WTC11 (cell line): Measurements from ENCODE around the gene SLU7. TPM values are rescaled to one million over a fixed set of nuclear protein-coding genes. Genes with fewer than 3 reads are reported as not detected.
"Not testable (repeated sequence)": the region's sequence is repeated elsewhere in the genome, so short reads cannot be mapped to it uniquely, and the experiment has no call there.

Experiments
- ATAC-seq: fragments of 200-7000 bp; cut with Tn5 transposase; 2 replicates; pipeline ENCODE4 v1.10.0; 2021; ENCODE audit warnings: mild to moderate bottlenecking, moderate library complexity
- CTCF ChIA-PET: fragments of 300-600 bp; sonication (Branson Sonifier 250); formaldehyde crosslinking; loops from one replicate; lab custom pipeline; 2021; ENCODE audit warnings: antibody characterized with exemption; lab: Charles Lee
- POLR2A ChIA-PET: fragments of 350-600 bp; sonication (Branson Sonifier 250); formaldehyde crosslinking; loops from one replicate; lab custom pipeline; 2021; ENCODE audit warnings: antibody characterized with exemption; lab: Charles Lee
- DNase-seq: peaks from one replicate; pipeline ENCODE4 v3.0.0; 2021; ENCODE audit warnings: low spot score
- H3K27ac Mint-ChIP-seq: 2 replicates; pipeline ENCODE4 v1.8.0; 2021; ENCODE audit warnings: mixed read lengths
- H3K27me3 Mint-ChIP-seq: 2 replicates; pipeline ENCODE4 v1.8.0; 2021; ENCODE audit warnings: low read depth, mild to moderate bottlenecking, moderate library complexity, mixed read lengths
- H3K36me3 Mint-ChIP-seq: 2 replicates; pipeline ENCODE4 v1.8.0; 2021; ENCODE audit warnings: mixed read lengths
- H3K4me1 Mint-ChIP-seq: 2 replicates; pipeline ENCODE4 v1.8.0; 2022; ENCODE audit warnings: mixed read lengths
- H3K4me3 Mint-ChIP-seq: 2 replicates; pipeline ENCODE4 v1.8.0; 2021; ENCODE audit warnings: mild to moderate bottlenecking, moderate library complexity, mixed read lengths
- H3K9me3 Mint-ChIP-seq: 2 replicates; pipeline ENCODE4 v1.8.0; 2021; ENCODE audit warnings: mixed read lengths
- GRHL2 ChIP-seq: fragments of 250-450 bp; sonication (Bioruptor Pico); IDR thresholded peaks from 2 replicates; pipeline ENCODE4 v1.8.0; 2022; ENCODE audit warnings: mild to moderate bottlenecking, moderate library complexity; ENCODE audit not compliant: insufficient replicate concordance, severe bottlenecking
- GTF2I ChIP-seq: fragments of 250-450 bp; sonication (Bioruptor Pico); conservative IDR thresholded peaks from 2 replicates; pipeline ENCODE4 v1.4.0; 2021; ENCODE audit warnings: mild to moderate bottlenecking
- MYBL2 ChIP-seq: sonication (generic); formaldehyde crosslinking; IDR thresholded peaks from 2 replicates; pipeline ENCODE4 v1.8.1; 2023; ENCODE audit warnings: mild to moderate bottlenecking, moderate library complexity, missing genetic modification reagents
- NR3C1 ChIP-seq: sonication (generic); formaldehyde crosslinking; conservative IDR thresholded peaks from 2 replicates; pipeline ENCODE4 v1.8.1; 2023; ENCODE audit warnings: low read depth, mild to moderate bottlenecking, missing genetic modification reagents
- RORB ChIP-seq: fragments of 250-450 bp; sonication (Bioruptor Pico); IDR thresholded peaks from 2 replicates; pipeline ENCODE4 v1.9.0; 2021; ENCODE audit warnings: mild to moderate bottlenecking
- SP1 ChIP-seq: sonication (generic); formaldehyde crosslinking; conservative IDR thresholded peaks from 2 replicates; pipeline ENCODE4 v1.8.1; 2022; ENCODE audit warnings: missing genetic modification reagents
- ZNF121 ChIP-seq: sonication (generic); formaldehyde crosslinking; IDR thresholded peaks from 2 replicates; pipeline ENCODE4 v1.8.0; 2023; ENCODE audit warnings: missing genetic modification reagents
- ZNF138 ChIP-seq: sonication (generic); formaldehyde crosslinking; conservative IDR thresholded peaks from 2 replicates; pipeline ENCODE4 v1.8.1; 2022; ENCODE audit warnings: mild to moderate bottlenecking, moderate library complexity, missing genetic modification reagents
- ZNF219 ChIP-seq: sonication (generic); formaldehyde crosslinking; IDR thresholded peaks from 2 replicates; pipeline ENCODE4 v1.8.0; 2023; ENCODE audit warnings: missing genetic modification reagents, mild to moderate bottlenecking, borderline replicate concordance
- ZNF263 ChIP-seq: sonication (generic); formaldehyde crosslinking; IDR thresholded peaks from 2 replicates; pipeline ENCODE4 v1.8.1; 2022; ENCODE audit warnings: low read depth, mild to moderate bottlenecking, moderate library complexity, missing genetic modification reagents
- ZNF396 ChIP-seq: fragments of 250-450 bp; sonication (Bioruptor Pico); IDR thresholded peaks from 2 replicates; pipeline ENCODE4 v1.8.0; 2021; ENCODE audit warnings: mild to moderate bottlenecking, moderate library complexity, borderline replicate concordance
- ZNF671 ChIP-seq: fragments of 250-450 bp; sonication (Bioruptor Pico); IDR thresholded peaks from 2 replicates; pipeline ENCODE4 v1.8.0; 2021; ENCODE audit warnings: mild to moderate bottlenecking
- total RNA-seq: library from RNA; stranded (reverse); gene quantifications from 3 replicates; pipeline ENCODE4 v1.2.3, GENCODE V29; 2021
- TF ChIP-seq, protein P1 (sequence below): sonication (generic); formaldehyde crosslinking; conservative IDR thresholded peaks from 2 replicates; pipeline ENCODE4 v1.8.1; 2023; ENCODE audit warnings: mild to moderate bottlenecking, low read depth, missing genetic modification reagents, moderate library complexity
- TF ChIP-seq, protein P2 (sequence below): sonication (generic); formaldehyde crosslinking; conservative IDR thresholded peaks from 2 replicates; pipeline ENCODE4 v1.8.1; 2022; ENCODE audit warnings: mild to moderate bottlenecking, missing genetic modification reagents
- TF ChIP-seq, protein P3 (sequence below): sonication (generic); formaldehyde crosslinking; IDR thresholded peaks from 2 replicates; pipeline ENCODE4 v1.8.0; 2023; ENCODE audit warnings: mild to moderate bottlenecking, missing genetic modification reagents
- TF ChIP-seq, protein P4 (sequence below): fragments of 250-450 bp; sonication (Bioruptor Pico); IDR thresholded peaks from 2 replicates; pipeline ENCODE4 v1.9.0; 2021; ENCODE audit warnings: mild to moderate bottlenecking
- TF ChIP-seq, protein P5 (sequence below): fragments of 250-450 bp; sonication (Bioruptor Pico); conservative IDR thresholded peaks from 2 replicates; pipeline ENCODE4 v1.9.0; 2021; ENCODE audit warnings: mild to moderate bottlenecking
- TF ChIP-seq, protein P6 (sequence below): sonication (generic); formaldehyde crosslinking; IDR thresholded peaks from 2 replicates; pipeline ENCODE4 v1.8.1; 2022; ENCODE audit warnings: low read depth, mild to moderate bottlenecking, moderate library complexity, missing genetic modification reagents, borderline replicate concordance

The SLU7 gene
- total RNA-seq, 1 experiment from 2014 or later, result 32.5 TPM

DNA sequence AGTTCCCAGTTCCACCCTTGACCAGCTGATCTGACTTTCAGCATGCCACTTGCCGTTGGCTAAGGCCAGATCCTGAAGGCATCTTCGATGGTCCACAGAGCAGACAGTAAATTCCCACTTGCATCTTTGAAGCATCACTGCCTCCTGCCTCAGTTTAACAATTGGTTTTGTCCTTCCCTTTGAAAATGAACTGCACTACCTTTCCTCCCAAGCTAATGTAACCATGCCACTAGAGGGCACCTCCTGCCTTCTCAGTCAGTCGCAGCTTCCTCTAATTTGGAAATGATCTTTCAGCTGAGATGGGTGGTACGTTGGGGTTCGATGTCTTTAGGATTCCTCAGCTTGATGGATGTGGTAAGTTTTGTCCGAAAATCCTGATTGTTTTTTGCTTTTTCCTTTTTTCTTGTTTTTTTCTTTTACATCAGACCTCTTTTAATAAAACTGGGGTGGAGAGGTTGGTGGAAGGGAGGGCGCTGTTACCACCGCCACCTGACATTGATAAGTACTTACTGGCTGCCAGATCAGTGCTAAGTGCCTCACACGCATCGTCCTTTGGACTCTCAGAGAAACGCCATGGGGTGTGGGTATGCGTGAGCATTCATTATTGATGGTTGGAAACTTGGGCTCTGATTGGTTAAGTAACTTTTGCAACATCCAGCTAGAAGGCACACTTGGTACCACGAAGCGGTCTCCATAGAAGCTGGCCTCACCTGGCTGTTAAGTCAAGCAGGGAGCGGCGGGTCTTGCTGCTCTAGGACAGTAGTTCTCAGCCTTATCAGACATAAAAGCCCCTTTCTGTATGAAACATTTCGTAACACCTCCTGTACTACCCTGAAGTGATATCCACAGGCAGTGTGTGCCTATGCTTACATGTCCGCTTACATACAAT is 19.7 kb upstream of the SLU7 start (continued):
- TF ChIP-seq, protein P1, sequence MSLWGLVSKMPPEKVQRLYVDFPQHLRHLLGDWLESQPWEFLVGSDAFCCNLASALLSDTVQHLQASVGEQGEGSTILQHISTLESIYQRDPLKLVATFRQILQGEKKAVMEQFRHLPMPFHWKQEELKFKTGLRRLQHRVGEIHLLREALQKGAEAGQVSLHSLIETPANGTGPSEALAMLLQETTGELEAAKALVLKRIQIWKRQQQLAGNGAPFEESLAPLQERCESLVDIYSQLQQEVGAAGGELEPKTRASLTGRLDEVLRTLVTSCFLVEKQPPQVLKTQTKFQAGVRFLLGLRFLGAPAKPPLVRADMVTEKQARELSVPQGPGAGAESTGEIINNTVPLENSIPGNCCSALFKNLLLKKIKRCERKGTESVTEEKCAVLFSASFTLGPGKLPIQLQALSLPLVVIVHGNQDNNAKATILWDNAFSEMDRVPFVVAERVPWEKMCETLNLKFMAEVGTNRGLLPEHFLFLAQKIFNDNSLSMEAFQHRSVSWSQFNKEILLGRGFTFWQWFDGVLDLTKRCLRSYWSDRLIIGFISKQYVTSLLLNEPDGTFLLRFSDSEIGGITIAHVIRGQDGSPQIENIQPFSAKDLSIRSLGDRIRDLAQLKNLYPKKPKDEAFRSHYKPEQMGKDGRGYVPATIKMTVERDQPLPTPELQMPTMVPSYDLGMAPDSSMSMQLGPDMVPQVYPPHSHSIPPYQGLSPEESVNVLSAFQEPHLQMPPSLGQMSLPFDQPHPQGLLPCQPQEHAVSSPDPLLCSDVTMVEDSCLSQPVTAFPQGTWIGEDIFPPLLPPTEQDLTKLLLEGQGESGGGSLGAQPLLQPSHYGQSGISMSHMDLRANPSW (CRISPR knock-in tag), result 0 out of 2 replicates have a peak, but pooled peaks have one; percentile 68

DNA sequence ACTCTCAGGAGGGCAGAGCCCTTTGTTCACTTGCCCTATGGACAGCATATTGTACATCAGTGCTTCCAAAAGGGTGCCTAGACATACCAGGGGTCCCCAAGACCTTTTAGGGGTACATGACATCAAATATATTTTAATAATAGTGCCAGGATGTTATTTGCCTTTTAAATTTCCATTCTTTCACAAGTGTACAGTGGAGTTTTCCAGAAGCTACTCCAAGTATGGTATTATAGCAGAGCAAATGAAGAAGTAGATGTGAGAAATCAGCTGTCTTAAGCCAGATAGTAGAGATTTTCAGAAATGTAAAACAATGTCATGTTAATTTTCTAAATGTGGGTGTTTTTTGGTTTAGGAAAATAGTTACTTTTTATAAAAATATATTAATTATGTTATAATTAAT is 18.4 kb upstream of the SLU7 start:
- H3K27me3 Mint-ChIP-seq, result no peaks in the 10 kb centered on the region
- H3K27ac Mint-ChIP-seq, result no peak overlapping the region
- no peak for ATAC-seq
- CTCF ChIA-PET, result interaction anchor here (2.4 to 2.6 kb wide), 2 partner anchors 8 to 351 kb away, joined by 14 to 16 read pairs; no protein-coding TSS in a partner anchor
- no peak overlapping the region for H3K4me3 Mint-ChIP-seq
- no peaks in the 10 kb centered on the region for H3K9me3 Mint-ChIP-seq
- no peak for TF ChIP-seq RORB (CRISPR knock-in tag)
- TF ChIP-seq SP1 (CRISPR knock-in tag), result no peak
- no peak for TF ChIP-seq ZNF219 (CRISPR knock-in tag)
- TF ChIP-seq, protein P2, sequence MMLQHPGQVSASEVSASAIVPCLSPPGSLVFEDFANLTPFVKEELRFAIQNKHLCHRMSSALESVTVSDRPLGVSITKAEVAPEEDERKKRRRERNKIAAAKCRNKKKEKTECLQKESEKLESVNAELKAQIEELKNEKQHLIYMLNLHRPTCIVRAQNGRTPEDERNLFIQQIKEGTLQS, result no peak
- TF ChIP-seq, protein P3, sequence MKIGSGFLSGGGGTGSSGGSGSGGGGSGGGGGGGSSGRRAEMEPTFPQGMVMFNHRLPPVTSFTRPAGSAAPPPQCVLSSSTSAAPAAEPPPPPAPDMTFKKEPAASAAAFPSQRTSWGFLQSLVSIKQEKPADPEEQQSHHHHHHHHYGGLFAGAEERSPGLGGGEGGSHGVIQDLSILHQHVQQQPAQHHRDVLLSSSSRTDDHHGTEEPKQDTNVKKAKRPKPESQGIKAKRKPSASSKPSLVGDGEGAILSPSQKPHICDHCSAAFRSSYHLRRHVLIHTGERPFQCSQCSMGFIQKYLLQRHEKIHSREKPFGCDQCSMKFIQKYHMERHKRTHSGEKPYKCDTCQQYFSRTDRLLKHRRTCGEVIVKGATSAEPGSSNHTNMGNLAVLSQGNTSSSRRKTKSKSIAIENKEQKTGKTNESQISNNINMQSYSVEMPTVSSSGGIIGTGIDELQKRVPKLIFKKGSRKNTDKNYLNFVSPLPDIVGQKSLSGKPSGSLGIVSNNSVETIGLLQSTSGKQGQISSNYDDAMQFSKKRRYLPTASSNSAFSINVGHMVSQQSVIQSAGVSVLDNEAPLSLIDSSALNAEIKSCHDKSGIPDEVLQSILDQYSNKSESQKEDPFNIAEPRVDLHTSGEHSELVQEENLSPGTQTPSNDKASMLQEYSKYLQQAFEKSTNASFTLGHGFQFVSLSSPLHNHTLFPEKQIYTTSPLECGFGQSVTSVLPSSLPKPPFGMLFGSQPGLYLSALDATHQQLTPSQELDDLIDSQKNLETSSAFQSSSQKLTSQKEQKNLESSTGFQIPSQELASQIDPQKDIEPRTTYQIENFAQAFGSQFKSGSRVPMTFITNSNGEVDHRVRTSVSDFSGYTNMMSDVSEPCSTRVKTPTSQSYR, result no peak
- TF ChIP-seq ZNF121 (CRISPR knock-in tag), result no peak
- no peak for TF ChIP-seq ZNF138 (CRISPR knock-in tag)
- no peak for TF ChIP-seq GRHL2 (CRISPR knock-in tag)
- TF ChIP-seq, all 79 proteins: peak for 0
- no peak for DNase-seq
- Mint-ChIP-seq H3K36me3 (no peaks in the 10 kb centered on the region), H3K4me1 (peaks cover 7% of the 10 kb centered on the region; the same call in 1 of the 2 replicates)
- POLR2A ChIA-PET, result no interaction called here

DNA sequence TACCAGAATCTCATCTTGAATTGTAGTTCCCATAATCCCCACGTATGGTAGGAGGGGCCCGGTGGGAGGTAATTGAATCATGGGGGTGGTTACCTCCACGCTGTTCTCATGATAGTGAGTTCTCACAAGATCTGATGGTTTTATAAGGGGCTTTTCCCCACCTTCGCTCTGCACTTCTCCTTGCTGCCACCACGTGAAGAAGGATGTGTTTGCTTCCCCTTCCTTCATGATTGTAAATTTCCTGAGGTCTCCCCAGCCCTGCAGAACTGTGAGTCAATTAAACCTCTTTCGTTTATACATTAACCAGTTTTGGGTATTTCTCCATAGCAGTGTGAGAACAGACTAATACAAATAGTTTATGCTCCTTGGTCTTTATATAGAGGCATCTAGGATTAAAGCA is 17.8 kb upstream of the SLU7 start:
- DNase-seq, H3K4me3 Mint-ChIP-seq, POLR2A ChIA-PET, H3K36me3 Mint-ChIP-seq, H3K4me1 Mint-ChIP-seq, H3K27me3 Mint-ChIP-seq, H3K9me3 Mint-ChIP-seq, ATAC-seq, CTCF ChIA-PET, H3K27ac Mint-ChIP-seq: not testable (repeated sequence)

DNA sequence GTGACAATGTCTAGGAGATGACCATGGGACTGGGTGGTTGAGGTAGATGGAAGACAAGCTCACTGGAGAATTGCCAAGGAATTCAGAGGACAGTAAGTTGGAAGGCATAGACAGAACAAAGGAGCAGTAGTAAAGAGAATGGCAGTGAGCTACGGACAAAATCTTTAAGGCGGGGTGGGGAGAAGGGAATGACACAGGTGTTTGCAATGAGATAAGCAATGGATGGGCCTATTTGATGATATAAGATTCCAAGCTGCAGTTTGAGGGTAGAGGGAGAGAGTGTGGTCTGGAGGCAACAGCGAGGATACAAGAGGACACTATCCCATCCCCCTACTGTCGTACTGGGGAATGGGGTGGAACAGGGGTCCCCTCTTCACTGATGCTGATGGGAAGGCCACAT is 17.1 kb upstream of the SLU7 start:
- peaks cover 7% of the 10 kb centered on the region; the same call in 1 of the 2 replicates for H3K4me1 Mint-ChIP-seq
- ChIA-PET CTCF (no interaction called here), POLR2A (interaction anchor here (0.5 kb wide), 1 partner anchor 56 kb away, joined by 7 read pairs; no protein-coding TSS in a partner anchor)
- no peak for TF ChIP-seq ZNF671 (CRISPR knock-in tag)
- no peak for TF ChIP-seq GTF2I (CRISPR knock-in tag)
- no peak for TF ChIP-seq ZNF263 (CRISPR knock-in tag)
- TF ChIP-seq, protein P4, sequence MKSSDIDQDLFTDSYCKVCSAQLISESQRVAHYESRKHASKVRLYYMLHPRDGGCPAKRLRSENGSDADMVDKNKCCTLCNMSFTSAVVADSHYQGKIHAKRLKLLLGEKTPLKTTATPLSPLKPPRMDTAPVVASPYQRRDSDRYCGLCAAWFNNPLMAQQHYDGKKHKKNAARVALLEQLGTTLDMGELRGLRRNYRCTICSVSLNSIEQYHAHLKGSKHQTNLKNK, result no peak
- TF ChIP-seq NR3C1 (CRISPR knock-in tag), result no peak
- TF ChIP-seq, protein P5, sequence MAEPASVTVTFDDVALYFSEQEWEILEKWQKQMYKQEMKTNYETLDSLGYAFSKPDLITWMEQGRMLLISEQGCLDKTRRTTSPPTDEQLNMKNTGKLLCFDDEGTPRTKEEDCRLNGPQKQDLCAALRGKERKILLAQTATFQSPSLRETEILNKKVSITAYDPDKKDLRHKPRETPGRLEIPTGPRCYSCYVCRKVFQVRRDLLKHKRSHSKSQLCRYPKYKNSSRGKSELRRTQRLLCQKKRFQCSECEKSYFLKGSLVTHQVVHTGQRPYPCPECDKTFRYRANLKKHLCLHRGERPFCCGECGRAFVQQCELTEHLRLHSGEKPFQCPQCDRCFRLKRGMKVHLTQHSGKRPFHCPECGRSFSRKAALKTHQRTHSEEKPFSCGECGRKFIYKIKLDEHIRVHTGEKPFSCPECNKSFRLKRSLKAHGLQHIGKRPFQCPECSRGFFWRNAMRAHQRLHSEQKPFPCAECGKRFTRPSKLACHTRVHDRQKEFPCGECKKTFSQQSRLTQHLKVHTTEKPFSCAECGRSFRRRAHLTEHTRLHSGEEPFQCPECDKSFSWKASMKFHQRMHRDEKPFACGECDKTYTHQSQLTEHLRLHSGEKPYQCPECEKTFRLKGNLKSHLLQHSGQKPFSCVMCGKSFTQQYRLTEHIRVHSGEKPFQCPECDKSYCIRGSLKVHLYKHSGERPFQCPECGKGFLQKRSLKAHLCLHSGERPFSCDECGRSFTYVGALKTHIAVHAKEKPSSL, result no peak
- TF ChIP-seq ZNF396 (CRISPR knock-in tag), result no peak
- TF ChIP-seq, protein P6, sequence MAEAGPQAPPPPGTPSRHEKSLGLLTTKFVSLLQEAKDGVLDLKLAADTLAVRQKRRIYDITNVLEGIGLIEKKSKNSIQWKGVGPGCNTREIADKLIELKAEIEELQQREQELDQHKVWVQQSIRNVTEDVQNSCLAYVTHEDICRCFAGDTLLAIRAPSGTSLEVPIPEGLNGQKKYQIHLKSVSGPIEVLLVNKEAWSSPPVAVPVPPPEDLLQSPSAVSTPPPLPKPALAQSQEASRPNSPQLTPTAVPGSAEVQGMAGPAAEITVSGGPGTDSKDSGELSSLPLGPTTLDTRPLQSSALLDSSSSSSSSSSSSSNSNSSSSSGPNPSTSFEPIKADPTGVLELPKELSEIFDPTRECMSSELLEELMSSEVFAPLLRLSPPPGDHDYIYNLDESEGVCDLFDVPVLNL (CRISPR knock-in tag), result no peak
- no peak for TF ChIP-seq MYBL2
- H3K4me3 Mint-ChIP-seq, result no peak overlapping the region
- no peak overlapping the region for H3K27ac Mint-ChIP-seq
- DNase-seq, result no peak
- no peaks in the 10 kb centered on the region for H3K27me3 Mint-ChIP-seq
- ATAC-seq, result no peak
- no peaks in the 10 kb centered on the region for H3K36me3 Mint-ChIP-seq
- no peaks in the 10 kb centered on the region for H3K9me3 Mint-ChIP-seq
